OCI-LY1 (cell line): ENCODE data around the gene PDZRN4.

ENCODE experiments used
- H2AFZ ChIP-seq: fragments of 200-600 bp; sonication (generic), shearing (Covaris generic); 2 replicates; pipeline ENCODE4 v1.6.0; 2014; ENCODE audit warnings: antibody characterized with exemption, mild to moderate bottlenecking, low read length
- H3F3A ChIP-seq: fragments of 200-600 bp; sonication (generic), shearing (Covaris generic); 2 replicates; pipeline ENCODE4 v1.6.0; 2014; ENCODE audit warnings: mild to moderate bottlenecking, antibody characterized with exemption, low read length, moderate library complexity; ENCODE audit not compliant: insufficient read depth
- H3K27ac ChIP-seq: fragments of 200-600 bp; sonication (generic); 2 replicates; pipeline ENCODE4 v1.5.1; 2014; ENCODE audit warnings: low read length, mixed run types, mild to moderate bottlenecking, low read depth; ENCODE audit not compliant: poor library complexity, severe bottlenecking
- H3K27me3 ChIP-seq: fragments of 200-600 bp; sonication (generic); 2 replicates; pipeline ENCODE4 v1.6.0; 2014; ENCODE audit warnings: antibody characterized with exemption, mild to moderate bottlenecking, low read length, moderate library complexity; ENCODE audit not compliant: insufficient read depth
- H3K36me3 ChIP-seq: fragments of 200-600 bp; sonication (generic); 2 replicates; pipeline ENCODE4 v1.6.1; 2014; ENCODE audit warnings: mild to moderate bottlenecking, antibody characterized with exemption, low read length, moderate library complexity, mixed read lengths; ENCODE audit not compliant: insufficient read depth
- H3K4me1 ChIP-seq: fragments of 200-600 bp; sonication (generic); 2 replicates; pipeline ENCODE4 v1.5.1; 2014; ENCODE audit warnings: mild to moderate bottlenecking, low read length, moderate library complexity; ENCODE audit not compliant: insufficient read depth, severe bottlenecking
- H3K4me2 ChIP-seq: fragments of 200-600 bp; sonication (generic), shearing (Covaris generic); 2 replicates; pipeline ENCODE4 v1.6.1; 2014; ENCODE audit warnings: low read length
- H3K4me3 ChIP-seq: fragments of 200-600 bp; sonication (generic); 2 replicates; pipeline ENCODE4 v1.5.1; 2014; ENCODE audit warnings: low read length, low read depth, mild to moderate bottlenecking, mixed read lengths; ENCODE audit not compliant: poor library complexity, severe bottlenecking
- H3K79me2 ChIP-seq: fragments of 200-600 bp; shearing (Covaris generic); 2 replicates; pipeline ENCODE4 v1.6.1; 2016; ENCODE audit warnings: mixed run types, low read length, mixed read lengths; ENCODE audit not compliant: insufficient read depth
- H3K9ac ChIP-seq: fragments of 200-600 bp; sonication (generic), shearing (Covaris generic); 2 replicates; pipeline ENCODE4 v1.6.1; 2014; ENCODE audit warnings: mild to moderate bottlenecking, low read length, mixed read lengths
- H3K9me2 ChIP-seq: fragments of 200-600 bp; sonication (generic), shearing (Covaris generic); 2 replicates; pipeline ENCODE4 v1.6.1; 2014; ENCODE audit warnings: low read depth, mild to moderate bottlenecking, low read length, mixed read lengths
- H3K9me3 ChIP-seq: fragments of 200-600 bp; shearing (Covaris generic); 2 replicates; pipeline ENCODE4 v1.6.1; 2014; ENCODE audit warnings: low read length, mixed read lengths
- H4K20me1 ChIP-seq: fragments of 200-600 bp; sonication (generic), shearing (Covaris generic); 2 replicates; pipeline ENCODE4 v1.6.0; 2016; ENCODE audit warnings: mild to moderate bottlenecking, low read length; ENCODE audit not compliant: insufficient read depth
- CTCF ChIP-seq: fragments of 200-600 bp; sonication (generic), shearing (Covaris generic); IDR thresholded peaks from 2 replicates; pipeline ENCODE4 v1.5.1; 2017; ENCODE audit warnings: mild to moderate bottlenecking, antibody characterized with exemption, low read length, moderate library complexity, mixed read lengths
- EZH2 ChIP-seq: fragments of 200-600 bp; sonication (generic), shearing (Covaris generic); IDR thresholded peaks from 2 replicates; pipeline ENCODE4 v1.8.0; 2017; ENCODE audit warnings: borderline replicate concordance, mixed run types, mild to moderate bottlenecking, antibody characterized with exemption, low read length, moderate library complexity, mixed read lengths

Gene PDZRN4

GRCh38 chr12:41409628-41410027, 221.5 kb downstream of the PDZRN4 start:
- Histone ChIP-seq H3K79me2 (no peaks in the 10 kb centered on the region), H2AFZ (no peak overlapping the region), H3F3A (no peaks in the 10 kb centered on the region), H3K9me2 (no peaks in the 10 kb centered on the region), H3K9ac (no peak overlapping the region), H3K9me3 (no peaks in the 10 kb centered on the region), H3K36me3 (no peaks in the 10 kb centered on the region), H3K4me3 (no peak overlapping the region), H3K4me2 (no peak overlapping the region), H4K20me1 (no peaks in the 10 kb centered on the region), H3K4me1 (no peaks in the 10 kb centered on the region), H3K27ac (no peak overlapping the region), H3K27me3 (no peaks in the 10 kb centered on the region)
- no peak for TF ChIP-seq EZH2
- TF ChIP-seq CTCF, result no peak

GRCh38 chr12:41418586-41418985, 230.5 kb downstream of the PDZRN4 start:
- Histone ChIP-seq H3K4me1 (no peaks in the 10 kb centered on the region), H3K79me2 (no peaks in the 10 kb centered on the region), H3K9me3 (no peaks in the 10 kb centered on the region), H3K4me3 (no peak overlapping the region), H3F3A (no peaks in the 10 kb centered on the region), H3K36me3 (no peaks in the 10 kb centered on the region), H3K9ac (no peak overlapping the region), H2AFZ (no peak overlapping the region), H3K27ac (no peak overlapping the region), H3K4me2 (no peak overlapping the region), H3K27me3 (no peaks in the 10 kb centered on the region), H4K20me1 (no peaks in the 10 kb centered on the region), H3K9me2 (no peaks in the 10 kb centered on the region)
- TF ChIP-seq CTCF (no peak), EZH2 (no peak)

- H3K36me3 ChIP-seq, result no peaks in the 10 kb centered on the region
- no peak overlapping the region for H3K9ac ChIP-seq
- no peaks in the 10 kb centered on the region for H3K79me2 ChIP-seq
- no peaks in the 10 kb centered on the region for H4K20me1 ChIP-seq
- no peaks in the 10 kb centered on the region for H3K27me3 ChIP-seq
- no peak for TF ChIP-seq CTCF
- no peak for TF ChIP-seq EZH2
- H3K4me3 ChIP-seq, result no peak overlapping the region
- H3F3A ChIP-seq, result no peaks in the 10 kb centered on the region
- H3K9me3 ChIP-seq, result no peaks in the 10 kb centered on the region
- no peak overlapping the region for H2AFZ ChIP-seq
- no peak overlapping the region for H3K27ac ChIP-seq
- no peaks in the 10 kb centered on the region for H3K4me1 ChIP-seq
- no peaks in the 10 kb centered on the region for H3K9me2 ChIP-seq
- no peak overlapping the region for H3K4me2 ChIP-seq
Observed at GRCh38 chr12:41419131-41419893, 231.2 kb downstream of the PDZRN4 start.
